HG03460 (cell line): Measurements from ENCODE around the gene IDH3B.

Experiments used
- ATAC-seq: cut with Tn5 transposase; IDR thresholded peaks from one replicate; pipeline ENCODE4 v1.9.1; 2021; ENCODE audit not compliant: unreplicated experiment

Gene IDH3B

DNA sequence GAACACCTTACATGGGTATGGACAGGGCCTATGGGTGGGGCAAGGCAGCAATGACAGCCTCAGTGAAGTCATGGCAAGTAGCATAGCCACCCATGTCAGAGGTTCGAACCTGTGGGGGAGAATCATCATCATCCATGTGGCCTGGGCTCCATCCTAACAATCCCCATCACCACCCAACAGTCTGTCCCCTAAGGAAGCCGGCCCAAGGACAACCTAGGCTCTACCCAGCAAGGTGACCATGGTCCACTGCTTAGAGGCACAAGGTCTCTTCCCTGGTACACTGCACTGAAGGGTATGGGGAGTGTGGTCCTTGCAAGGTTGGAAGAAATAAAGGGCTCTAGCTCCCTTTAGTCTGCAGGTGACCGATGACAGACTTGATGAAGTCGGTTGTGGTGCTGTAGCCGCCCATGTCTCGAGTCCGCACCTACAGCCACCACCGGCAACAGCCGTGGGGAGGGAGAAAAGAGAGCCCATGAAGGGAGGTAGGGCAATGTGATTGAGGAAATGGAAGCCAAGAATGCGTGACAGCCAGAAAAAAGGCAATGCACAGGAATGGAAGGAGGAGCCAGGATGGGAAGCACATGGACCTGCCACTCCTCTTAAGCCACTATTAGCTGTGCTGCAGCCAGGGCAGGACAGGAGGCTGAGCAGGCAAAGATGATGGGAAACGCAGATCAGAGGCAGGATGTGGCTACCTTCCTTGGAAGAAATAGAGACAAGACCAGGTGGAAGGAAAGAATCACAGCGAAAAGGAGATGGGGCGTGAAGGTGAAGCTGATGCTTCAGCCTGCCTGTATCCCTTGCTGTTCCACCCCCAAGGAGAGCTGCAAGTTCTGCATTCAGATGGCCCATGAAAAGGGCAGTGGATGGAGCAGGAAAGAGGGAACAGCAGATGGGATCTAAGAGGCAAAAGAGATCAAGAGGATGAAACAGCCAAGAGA, 5.3 kb downstream of the IDH3B start:
- ATAC-seq: no peak

DNA sequence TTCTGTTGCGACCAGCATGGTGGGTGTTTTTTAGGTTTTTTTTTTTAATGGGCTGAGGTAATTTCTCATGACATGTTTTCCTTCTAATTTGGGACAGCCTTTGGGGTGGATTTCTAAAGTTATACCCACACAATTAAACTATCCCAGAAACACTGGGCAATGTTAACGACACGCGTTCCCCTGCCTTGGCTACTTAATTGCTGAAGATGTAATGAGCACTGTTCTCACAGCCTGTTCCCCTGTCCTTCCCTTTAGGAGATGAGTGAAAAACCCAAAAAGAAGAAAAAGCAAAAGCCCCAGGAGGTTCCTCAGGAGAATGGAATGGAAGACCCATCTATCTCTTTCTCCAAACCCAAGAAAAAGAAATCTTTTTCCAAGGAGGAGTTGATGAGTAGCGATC, 6.3 kb downstream of the IDH3B start:
- no peak for ATAC-seq

DNA sequence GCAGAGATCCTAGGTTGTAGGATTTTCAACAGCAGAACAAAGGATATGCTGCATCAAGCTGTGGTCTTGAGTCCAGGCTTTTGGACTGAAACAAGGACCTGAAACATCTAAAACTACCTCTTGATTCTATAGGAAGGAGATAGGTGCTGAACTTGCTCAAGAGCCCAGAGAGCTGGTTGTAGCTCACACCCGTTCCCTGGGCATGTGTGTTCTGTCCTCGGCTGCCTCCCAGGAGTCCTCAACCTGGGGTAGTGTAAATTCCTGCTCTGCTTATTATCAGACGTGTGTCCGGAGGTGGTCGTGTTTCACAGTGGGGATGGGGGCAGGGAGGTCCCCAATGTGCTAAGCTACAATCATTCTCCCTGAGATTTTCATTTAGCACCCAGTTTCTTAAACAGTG, 6.8 kb downstream of the IDH3B start:
- ATAC-seq: no peak

DNA sequence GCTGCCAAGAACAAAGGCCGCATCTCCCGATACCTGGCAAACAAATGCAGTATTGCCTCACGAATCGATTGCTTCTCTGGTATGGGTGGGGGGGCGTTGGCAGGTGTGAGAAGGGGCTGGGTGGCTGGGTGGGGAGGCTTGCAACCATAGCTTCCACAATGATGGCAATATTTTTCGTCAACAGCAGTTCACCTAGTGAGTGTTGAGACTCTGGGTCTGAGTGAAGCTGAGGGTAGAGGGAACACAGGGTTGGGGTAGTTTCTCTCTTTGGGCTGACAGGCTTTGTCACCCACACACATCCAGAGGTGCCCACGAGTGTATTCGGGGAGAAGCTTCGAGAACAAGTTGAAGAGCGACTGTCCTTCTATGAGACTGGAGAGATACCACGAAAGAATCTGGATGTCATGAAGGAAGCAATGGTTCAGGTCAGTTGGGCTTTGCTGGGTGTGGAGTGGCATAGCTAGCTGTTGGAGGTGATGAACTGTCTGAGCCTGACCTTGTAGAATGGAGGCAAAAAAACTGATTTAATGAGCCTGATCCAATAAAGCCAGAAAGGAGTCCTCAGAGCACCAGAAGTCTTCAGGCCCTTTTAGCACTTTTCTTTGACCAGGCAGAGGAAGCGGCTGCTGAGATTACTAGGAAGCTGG, 7.4 kb downstream of the IDH3B start:
- ATAC-seq: no peak

DNA sequence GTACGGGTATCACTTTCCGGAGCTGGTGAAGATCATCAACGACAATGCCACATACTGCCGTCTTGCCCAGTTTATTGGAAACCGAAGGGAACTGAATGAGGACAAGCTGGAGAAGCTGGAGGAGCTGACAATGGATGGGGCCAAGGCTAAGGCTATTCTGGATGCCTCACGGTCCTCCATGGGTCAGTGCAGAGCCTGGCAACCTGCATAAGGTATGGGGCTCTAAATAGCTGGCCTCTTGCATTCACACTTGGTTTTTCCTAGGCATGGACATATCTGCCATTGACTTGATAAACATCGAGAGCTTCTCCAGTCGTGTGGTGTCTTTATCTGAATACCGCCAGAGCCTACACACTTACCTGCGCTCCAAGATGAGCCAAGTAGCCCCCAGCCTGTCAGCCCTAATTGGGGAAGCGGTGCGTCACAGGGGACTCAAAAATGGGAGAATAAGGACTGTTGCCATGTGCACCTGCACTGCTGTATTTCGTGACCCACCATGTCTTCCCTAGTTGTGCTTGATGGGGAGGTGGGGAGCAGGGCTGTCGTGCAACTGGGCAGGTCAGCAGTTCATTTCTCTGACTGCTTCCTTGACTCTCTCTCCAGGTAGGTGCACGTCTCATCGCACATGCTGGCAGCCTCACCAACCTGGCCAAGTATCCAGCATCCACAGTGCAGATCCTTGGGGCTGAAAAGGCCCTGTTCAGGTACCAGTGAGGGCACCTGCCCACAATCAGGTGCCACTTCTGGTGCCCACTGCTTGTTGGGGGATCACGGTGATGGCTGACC, 8.5 kb downstream of the IDH3B start:
- no peak for ATAC-seq

DNA sequence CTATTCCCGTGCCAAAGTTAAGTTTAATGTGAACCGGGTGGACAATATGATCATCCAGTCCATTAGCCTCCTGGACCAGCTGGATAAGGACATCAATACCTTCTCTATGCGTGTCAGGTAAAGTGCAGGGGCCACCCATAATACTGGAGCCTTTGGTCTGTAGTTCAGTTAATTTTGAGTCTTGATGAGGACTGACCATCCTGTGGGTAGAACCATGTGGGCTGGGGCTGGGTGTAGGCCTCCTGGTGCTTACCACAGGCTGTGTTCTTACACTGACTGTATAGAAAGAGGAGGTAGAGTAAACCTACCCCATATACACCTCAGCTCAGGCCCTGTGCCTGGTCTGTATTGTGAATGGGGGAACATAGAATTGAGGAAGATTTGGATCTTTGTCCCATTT, 9.2 kb downstream of the IDH3B start:
- no peak for ATAC-seq

DNA sequence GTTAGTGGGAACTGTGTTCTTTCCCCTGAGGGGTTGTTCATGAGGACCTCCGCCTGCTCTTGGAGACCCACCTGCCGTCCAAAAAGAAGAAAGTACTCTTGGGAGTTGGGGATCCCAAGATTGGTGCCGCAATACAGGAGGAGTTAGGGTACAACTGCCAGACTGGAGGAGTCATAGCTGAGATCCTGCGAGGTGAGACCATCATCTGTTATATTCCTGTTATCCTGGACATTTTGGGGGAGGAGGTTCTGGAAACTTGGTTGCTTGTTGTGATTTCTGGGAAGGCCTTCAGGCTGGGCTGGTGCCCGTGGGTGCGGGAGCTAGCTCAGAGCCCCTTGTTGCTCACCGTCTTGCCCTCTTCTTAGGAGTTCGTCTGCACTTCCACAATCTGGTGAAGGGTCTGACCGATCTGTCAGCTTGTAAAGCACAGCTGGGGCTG, 9.6 kb downstream of the IDH3B start:
- ATAC-seq: no peak

DNA sequence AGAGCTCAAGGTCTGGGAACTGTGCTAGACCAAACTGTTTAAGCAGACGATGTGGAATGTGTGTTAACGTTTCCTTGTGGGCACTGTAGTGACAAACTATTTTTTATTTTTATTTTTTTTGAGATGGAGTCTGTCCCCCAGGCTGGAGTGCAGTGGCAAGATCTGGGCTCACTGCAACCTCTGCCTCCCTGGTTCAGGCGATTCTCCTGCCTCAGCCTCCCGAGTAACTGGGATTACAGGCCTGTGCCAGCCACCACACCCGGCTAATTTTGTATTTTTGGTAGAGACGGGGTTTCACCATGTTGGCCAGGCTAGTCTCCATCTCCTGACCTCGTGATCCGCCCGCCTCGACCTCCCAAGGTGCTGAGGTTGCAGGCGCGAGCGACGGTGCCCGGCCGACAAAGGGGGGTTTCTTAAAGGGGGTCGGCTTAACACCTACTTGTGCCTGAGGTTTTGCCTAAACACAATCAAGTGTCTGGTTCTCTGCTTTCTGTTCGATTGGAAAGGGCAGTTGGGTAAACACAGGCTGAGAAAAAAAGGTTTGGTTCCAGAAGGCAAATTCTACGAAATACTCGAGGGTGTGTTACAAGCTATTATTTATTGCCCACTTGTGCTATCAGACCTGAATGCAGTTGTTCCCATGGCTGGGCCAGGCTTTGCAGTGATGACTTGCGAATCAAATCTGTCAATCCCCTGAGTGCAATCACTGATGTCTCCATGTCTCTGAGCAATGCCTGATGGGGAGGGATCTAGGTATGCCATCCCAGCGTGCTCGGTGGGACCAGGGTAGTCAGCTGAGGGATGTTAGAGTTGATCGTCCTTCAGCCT, 10.2 kb downstream of the IDH3B start:
- ATAC-seq: no peak

DNA sequence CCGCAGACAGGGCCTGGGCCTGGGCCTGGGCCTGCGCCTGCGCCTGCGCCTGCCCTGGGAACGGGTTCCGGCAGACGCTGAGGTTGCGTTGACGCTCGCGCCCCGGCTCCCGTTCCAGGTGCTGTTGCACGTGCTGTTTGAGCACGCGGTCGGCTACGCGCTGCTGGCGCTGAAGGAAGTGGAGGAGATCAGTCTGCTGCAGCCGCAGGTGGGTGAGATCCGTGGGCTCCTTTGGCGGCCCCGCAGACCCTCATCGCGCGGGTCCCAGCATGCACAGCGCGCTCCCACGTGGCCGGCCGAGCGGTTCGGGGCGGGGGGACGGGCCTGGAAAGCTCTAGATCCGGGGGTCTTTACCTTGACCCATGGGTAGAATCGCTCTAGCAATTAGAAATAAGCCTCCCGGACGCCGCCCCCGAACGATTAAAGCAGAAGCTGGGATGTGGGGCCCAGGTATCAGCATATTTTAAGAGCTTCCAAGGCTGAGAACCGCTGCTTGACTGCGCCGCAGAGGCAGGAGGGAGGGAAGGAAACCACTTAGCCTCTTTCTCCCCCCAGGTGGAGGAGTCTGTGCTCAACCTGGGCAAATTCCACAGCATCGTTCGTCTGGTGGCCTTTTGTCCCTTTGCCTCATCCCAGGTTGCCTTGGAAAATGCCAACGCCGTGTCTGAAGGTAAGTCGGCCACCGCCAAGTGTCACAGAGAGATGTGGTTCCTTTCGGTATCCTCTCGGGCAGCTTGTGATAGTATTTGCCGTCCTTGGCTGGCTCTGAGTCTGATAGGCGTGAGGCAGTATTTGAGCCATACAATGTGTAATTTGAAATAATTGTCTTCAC, 11.1 kb downstream of the IDH3B start:
- ATAC-seq: peak; percentile 43

DNA sequence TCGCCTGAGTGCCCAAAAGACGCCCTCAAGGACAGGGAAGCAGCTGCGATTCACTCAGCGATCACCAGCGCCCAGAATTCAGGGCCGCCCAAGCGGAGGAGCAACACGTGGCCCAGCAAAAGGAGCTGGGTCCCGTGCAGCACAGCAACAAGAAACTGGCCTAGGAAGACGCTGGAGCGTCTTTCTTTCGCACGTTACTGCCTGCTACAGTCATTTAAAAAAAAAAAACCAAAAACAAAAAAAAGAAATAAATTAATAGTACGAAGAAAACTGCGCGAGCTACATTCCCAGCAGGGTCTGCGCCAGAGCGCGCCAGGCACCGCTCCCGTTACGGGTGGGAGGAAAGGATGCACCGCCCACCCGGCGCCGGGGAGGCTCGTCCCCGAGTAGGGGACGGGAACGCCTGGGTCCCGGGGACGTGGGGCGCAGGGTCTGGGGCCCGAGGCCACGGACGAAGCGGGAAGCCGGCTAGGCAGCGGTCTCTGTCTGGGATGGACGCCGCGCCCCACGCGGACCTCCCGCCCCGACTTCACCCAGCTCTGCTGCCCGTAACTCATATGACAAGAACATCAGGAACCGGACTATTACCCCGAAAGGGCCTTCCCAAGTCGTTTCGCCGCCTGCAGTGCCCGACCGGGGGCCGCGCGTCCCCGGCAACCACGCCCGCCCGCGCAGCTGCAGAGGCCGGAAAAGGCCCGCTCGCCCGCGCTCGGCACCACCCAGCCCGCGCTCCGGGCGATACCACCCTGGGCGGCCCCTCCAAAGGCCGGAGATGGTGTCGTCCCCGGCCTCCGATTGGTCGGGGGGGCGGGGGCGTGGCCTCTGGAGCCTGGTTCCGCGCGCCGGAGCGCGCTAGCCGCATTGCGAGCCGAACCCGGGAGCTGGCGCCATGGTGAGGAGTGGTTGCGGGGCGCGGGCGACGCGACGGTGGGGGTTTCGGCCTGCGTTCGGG, 12.0 kb downstream of the IDH3B start, which contains the start of gene NOP56:
NOP56 (plus strand) TSS at position 861 of the 952 bp plus-strand sequence; CDS start at position 890, 29 bp downstream.
- ATAC-seq: peak; percentile 80

DNA sequence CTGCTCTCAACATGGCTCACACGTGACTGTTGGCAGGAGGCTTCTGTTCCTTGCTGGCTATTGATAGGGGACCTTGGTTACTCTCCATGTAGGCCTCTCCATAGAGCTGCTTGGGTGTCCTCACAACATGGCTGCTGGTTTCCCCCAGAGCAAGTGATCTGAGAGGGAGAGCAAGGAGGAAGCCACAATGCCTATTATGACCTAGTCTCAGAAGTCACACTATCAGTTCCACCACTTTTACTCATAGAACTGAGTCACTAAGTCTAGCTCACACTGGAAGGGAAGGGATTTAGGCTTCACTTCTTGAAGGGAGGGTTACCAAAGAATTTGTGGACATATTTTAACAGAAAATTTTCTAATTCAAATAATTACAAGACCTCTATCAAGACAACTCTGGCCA, 20.3 kb downstream of the IDH3B start:
- no peak for ATAC-seq

DNA sequence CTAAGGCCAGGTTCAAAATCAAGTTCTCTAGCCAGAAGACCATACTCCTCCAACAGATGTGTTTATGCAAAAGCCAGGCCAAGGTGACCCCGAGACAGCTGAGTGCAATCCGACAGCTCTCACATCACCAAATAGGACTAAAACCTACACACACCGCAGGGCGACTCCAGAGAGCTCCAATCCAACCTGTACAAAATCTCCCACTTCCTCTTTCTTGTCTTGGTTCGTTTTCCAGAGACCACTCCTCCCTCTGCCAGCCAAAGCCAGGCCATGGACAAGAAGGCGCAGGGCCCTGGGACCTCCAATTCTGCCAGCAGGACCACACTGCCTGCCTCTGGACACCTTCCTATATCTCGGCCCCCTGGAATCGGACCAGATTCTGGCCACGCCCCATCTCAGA, 23.1 kb downstream of the IDH3B start:
- no peak for ATAC-seq

DNA sequence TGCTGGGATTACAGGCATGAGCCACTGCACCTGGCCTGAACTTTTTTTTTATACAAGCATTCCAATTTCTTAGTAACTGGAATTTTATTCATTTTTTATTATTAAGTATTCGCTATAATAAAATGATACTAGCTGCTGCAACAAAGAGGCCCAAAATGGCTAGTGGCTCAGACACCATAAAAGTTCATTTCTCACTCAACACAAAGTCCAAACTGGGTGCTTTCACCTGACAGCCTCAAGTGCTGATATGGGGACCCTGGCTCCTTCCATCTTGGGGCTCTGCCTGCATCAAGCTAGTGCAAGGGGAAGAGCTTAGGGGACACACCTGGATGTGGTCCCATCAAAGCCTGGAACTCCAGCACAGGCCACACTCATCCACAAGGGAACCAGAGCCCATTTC, 23.8 kb downstream of the IDH3B start:
- ATAC-seq: no peak

DNA sequence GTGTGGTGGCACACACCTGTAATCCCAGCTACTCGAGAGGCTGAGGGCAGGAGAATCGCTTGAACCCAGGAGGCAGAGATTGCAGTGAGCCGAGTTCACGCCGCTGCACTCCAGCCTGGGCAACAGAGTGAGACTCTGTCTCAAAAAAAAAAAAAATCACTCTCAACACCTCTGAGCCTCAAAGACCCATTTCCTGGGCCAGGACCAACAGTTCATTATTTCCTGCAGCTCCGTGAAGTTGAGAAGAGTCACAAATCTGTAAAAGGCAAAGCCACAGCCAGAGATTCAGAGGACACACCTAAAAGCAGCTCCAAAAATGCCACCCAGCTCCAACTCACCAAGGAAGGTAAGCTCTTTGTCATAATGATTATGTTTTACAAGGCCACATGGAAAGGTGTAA, 26.8 kb downstream of the IDH3B start:
- no peak for ATAC-seq

DNA sequence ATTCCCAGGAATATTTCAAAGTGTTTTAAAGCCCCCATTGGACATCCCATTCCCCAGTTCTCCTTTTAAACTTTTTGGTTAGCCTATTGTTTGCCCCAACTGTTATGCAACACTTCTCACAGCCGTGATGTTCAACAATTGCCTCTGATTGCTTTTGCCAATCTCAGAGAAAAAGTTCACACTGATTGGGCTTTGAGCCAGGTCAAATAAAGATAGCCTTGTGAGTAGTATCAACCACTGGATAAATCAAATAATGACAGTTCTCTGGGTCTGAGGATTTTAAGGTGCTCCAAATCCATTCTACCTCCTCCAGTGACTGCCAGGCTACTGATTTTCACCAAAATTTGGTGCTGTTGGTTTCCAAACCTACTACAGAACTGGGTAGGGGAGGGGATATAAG, 30.6 kb downstream of the IDH3B start:
- ATAC-seq: no peak

DNA sequence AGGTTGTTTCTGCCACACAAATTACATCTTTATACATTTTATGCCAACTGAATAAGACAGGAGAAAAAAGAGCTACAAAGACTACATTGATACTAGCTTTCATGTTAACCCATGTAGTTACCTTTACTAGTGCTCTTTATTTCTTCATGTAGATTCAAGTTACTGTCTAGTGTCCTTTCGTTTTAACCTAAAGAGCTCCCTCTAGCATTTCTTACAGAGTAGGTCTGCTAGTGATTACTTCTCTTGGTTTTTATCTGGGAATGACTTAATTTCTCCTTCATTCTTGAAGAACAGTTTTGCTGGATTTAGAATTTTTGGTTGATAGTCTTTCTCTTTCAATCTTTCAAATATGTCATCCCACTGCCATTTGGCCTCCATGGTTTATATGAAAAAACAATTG, 32.8 kb downstream of the IDH3B start:
- no peak for ATAC-seq

DNA sequence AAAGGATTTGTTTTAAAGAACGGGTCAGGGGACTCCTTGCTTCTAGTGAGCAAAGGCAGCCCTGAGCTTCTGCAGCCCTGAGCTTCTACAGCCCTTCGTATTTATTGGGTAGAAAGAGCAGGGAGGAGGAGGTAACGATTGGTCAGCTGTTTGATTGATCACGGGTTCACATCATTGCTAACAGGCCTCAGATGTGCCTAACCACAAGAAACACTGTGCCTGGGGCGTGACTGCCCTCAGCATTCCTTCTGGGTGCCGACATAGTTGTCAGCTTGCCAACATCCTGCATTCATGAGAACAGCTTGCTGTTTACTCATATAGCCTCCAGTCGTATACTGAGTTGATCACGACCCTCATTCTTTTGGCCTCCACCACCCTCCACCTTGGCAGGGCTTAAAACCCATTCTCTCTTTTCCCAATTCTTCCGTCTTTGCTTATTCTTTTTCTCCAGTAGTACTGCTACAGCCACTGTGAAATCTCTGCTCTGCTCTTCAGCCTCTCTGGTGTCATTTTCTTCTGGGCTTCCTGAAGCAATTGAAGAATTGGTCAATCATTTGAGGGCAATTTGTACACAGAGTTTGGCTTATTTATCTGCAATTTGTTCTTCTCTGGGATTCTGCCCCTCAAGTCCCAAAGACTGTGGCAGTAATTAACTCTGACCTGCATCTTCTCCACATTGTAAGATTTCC, 37.0 kb downstream of the IDH3B start:
- ATAC-seq: no peak

DNA sequence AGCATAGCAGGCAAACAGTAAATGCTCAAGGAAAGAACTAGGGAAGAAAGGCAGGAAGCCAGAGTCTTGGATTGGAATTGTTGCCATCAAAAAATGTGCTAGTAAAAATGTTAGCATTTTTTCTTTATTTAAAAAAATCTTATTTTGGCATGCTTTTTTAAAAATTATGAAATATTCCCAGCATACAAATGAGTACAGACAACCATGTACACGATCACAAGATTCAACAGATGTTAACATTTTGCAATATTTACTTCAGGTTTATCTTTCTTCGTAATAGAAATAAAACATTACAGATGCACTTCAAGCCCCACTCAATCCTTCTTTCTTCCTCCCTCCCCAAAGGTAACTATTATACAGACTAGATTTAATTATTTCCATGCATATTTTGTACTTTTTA, 39.0 kb downstream of the IDH3B start:
- ATAC-seq: no peak
